NCI-H1436 treated with DMSO at 0.1 percent for 48 hours (cell line): Measurements from ENCODE around the gene CTTNBP2.

Source experiments
- DNase-seq: peaks from one replicate; lab custom pipeline; 2025; lab: John Stamatoyannopoulos, UW

Gene CTTNBP2

DNA sequence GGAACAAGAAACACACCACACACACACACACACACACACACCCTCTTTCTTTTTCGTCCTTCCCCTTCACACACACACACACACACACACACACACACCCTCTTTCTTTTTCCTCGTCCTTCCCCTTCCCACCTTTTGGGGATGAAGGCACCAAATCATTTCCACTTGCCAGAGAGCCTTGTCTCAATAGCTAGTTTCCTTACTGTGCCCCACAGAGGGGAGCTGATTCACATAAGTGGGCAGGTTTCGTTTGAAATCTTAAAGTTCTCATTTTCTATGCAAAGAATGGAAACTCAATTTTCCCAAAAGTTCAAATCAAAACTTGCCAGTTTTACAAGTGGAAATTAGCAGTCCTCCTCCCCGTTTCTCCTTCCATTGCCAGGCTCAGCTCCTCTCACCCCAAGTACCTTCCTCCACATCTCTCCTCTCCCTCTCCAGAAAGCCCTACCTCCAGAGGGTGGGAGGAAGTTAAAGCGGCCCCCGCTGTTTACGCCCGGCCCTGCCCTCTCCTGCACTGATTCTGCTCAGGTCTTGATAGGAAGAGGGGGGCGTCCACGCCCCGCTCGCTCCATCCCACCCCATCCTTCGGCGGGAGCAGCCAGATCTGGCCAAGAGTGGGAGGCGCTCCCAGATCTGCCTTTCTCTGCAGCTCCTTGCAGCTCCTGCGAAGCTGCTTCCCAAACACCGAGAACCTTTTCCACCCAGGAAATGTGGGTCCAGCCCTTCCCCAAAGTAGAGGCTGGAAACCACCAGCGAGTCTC is 1.3 kb downstream of the CTTNBP2 start:
- no peak for DNase-seq

DNA sequence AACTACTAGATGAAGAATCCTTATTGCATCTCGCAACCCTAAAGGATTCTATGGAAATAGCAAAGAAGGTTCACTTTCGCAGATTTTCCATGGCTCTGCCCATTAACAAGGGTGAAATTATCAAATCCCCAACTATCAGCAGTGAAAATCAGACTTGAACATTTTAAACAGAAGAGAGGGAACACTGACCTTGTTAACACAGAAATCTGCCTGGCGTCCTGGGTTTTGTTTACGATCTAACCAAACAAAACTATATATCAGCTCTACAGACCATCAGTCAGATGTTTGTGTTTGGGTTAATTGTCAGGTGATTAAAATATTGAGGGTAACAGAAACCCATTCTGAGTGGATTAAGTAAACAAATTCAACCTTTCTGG is 1.9 kb downstream of the CTTNBP2 start:
- no peak for DNase-seq

DNA sequence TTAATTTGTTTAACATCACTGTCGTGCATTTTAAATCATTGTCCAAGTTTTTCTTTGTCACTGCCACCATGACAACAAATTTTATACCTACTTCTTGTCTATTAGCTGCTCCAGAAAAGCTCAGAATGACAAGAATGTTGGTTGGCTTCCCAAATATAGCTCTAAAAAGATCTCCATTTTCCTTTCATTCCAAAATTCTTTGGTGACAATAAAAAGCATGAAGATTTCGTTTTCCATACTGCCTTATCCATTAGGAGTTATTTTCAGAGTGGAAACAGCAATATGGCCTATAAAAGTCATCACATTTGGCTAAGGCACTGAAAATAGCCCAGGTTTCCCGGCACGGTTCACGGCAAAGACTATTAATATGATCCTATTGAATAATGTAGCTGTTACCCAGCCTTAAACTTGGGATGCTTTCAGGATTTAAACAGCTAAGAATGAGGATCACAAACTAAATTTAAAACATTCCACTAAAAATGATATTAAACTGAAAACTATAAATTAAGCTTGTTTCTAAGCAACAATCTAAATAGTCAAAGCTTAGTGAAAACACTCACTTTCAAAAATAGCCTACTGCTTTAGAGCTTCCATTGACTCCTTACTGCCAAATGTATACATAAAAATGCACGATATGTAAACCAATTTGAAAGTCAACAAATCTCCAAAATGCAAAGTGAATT is 2.7 kb downstream of the CTTNBP2 start:
- DNase-seq: no peak

DNA sequence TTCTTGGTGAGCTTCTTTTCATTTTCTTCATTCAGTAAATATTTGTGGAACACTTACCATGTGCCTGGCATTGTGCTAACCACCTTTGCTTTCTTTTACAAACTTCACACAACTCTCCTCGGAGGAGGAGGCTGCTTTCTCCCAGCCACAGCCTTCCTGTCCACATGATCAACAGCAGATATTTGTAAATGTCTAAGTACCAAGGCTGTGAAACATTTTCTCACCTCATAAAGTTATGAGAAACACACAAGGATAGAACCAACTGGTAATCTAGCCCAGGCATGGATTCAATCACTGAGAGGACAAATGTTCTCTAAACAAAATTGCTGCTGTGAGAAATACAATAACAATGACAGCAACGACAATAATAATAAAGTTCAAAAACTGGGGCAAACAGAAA is 3.9 kb downstream of the CTTNBP2 start:
- no peak for DNase-seq

DNA sequence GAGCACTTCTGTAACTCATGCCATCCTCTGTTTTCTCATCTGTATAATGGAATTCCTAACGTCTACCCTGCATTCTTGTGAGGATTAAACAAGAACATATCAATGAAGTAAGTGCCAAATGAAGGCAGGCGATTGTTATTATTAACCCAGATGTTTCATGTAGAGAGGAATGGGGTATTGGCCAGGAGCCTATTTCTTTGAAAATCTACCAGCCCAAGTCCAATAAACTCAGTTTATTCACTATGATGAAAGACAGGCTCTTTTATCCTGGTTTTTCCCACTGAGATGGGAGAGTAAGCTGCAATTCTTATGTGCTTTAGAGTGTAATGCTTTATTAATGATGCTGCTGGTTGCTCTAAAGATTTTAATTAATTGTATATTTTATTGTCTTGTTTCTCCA is 9.6 kb downstream of the CTTNBP2 start:
- no peak for DNase-seq

DNA sequence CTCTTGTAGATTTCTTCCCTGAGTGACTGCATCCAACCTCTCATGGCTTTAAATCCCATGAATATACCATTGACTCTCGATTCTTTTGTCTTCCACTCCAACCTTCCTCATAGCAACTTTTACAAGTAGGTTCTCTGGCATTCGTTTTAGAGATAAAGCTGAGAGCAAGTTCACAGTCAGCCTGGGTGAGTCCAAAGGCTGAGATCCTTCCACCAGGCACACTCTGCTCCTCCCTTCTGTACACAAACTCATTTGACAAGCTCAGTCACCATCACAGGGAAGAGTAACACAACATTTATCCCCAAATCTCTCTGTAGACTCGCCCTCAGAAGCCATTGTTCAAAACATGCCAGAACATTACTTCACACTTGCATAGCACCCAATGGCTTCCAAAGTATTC is 10.9 kb downstream of the CTTNBP2 start:
- no peak for DNase-seq

DNA sequence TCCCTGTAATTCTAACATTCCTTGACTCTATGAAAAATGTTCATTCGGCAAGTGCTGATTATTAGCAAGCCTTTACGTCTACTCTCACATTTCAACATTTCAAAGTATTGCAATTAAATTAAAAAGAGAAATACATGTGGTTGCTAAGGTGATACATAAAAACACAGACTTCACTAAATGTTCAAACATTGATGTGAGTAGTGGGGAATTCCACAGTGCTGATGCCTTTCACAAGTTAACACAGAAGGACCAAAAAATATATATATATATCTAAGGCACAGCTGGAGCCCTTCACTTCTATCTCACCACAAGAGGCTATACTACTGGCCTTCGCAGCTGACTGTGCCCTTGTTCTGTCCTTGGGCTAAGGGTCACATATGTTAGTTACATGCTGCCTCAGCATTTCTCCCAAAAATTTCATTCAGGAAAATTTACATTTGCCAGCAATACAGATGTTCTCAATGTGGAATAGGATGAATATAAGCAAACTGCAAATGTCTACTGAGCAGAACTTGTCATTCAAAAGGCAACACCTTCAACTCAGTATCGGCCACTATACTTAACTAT is 13.9 kb downstream of the CTTNBP2 start:
- DNase-seq: no peak

DNA sequence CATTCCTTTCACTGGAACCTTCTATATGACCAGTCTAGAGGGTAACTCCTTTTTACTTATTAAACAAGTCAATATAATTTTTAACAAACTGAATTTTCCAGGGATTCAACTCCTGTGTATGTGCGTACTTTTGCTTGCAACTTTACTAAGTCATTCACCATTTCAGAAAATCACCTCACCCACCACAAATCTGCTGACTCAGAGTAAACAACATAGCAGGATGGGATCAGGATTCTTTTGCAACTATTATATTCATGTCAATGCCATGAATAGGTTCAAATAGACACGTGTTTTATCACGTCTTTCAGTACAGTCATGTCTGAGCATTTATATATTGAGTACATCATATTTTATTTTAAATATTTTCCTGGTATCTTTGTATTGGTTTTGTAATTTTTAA is 14.5 kb downstream of the CTTNBP2 start:
- no peak for DNase-seq

DNA sequence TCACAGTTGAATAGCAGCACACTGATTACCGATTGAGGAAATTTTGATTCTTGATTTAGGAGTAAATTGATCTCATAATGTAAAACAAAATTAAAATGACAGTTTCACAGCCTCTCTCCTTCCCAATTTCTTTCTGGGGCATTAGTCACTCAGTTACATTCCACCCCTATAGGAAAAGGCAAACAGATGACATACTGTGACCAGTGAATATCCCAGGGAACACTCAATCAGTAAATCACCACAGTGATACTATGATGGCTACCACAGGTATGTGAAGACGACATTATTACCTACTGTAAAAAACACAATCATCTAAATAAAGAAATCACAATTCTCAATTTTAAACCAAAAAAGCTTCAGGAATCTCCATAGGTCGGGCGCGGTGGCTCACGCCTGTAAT is 15.5 kb downstream of the CTTNBP2 start:
- no peak for DNase-seq

DNA sequence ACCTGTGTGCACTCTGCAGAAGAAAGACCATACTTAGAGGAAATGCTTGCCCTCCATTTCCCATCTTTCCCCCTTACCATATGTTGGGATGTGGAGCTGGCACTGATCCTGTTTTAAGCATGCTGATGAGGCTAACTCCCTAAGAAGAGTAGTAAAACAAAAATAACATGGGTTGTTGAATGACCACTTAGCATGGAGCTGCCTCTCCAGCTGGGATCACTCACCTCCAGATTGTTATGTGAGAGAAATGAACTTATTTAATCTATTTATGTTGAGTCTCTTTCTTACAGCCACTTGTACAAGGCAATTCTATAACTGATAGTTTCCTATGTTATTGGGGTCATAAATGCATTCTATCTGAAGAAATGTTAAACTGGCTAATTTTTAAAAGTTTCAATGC is 17.0 kb downstream of the CTTNBP2 start:
- no peak for DNase-seq

DNA sequence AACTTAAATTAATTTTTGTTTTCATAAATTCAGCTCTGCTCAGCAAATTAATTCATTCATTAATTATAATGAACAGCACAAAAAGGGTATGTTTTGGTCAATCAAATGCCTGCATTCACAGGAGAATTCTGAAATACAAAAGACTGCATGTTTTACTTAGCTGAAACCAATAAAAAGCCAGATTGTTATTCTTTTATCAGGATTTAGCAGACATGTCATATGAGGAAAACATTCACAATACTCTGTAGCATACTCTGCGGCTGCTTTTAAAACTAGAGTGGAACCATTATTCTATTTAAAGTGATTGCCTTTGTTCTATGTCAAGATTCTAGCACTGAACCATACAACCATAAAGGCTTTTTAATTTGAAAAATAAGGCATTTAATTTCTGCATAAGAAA is 19.1 kb downstream of the CTTNBP2 start:
- DNase-seq: no peak

DNA sequence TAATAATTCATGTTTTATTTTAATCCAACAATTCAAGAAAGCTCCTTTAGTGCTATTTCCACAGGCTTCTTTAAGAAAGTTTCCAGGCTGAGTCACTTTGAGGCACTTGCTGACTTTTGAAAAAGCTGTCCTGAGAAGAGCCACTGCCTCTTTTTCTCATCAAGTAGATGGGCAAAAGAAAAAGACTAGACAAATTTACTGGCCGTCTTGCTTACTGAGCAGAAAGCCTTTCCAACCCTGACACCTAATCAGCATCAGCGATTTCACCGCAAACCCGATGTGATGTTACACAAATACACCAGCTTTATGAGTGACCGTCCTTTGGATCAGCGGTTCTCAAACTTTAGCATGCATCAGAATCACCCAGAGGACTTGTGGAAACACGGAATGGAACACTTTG is 24.3 kb downstream of the CTTNBP2 start:
- DNase-seq: no peak

DNA sequence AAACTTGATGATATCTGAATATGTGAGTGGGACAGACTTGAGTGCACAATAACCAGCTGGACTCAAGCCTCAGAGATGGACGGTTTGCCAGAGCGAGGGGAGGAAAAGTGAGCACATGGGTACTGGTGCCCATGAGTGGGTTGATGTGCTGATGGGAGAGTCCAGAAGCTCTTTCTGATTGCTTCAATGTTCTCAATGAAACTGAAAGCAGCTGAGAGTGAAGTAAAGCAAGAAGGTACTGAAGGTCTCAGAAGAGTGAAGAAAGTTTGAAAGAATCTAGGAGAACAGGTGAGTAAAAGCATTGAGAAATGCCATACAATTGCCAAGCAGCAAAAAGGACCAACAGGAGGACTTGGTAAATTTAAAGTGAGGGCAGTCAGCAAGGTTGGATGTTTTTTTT is 28.6 kb downstream of the CTTNBP2 start:
- no peak for DNase-seq

DNA sequence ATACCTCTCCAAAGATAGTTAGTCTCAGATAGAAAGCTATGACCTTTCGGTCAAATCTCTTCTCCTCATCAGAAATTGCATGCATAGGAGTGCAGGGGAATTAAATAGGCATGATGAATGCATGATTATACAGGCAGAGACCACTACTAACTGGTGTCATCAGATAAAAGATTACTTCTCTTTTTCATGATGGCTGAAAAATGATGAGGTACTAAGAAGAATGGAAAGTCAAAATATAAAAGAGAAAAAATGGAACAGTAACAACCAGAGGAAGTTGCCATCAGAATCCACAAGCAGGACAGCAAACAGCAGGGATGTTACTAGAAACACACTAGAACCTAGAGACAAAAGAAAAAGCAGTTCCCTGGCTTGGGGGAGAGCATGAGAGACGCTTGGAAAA is 31.6 kb downstream of the CTTNBP2 start:
- DNase-seq: no peak

DNA sequence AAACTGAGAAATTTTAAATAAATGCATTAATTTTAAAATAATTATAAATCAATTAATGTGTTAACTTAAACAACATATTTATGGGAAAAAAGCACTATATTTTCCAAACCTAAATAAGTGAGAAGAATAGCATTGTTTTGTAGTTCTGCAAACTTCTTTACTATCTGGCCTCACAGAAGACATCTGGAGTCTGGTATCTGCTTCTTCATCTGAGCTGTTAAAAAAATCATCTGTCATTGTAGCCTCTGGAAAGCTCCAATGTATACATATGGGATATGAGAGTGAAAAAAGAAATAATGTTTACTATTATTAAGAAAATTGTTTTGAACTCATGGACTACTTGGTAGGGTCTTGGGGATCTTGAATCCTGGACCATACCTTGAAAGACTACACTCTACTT is 32.2 kb downstream of the CTTNBP2 start:
- DNase-seq: no peak

DNA sequence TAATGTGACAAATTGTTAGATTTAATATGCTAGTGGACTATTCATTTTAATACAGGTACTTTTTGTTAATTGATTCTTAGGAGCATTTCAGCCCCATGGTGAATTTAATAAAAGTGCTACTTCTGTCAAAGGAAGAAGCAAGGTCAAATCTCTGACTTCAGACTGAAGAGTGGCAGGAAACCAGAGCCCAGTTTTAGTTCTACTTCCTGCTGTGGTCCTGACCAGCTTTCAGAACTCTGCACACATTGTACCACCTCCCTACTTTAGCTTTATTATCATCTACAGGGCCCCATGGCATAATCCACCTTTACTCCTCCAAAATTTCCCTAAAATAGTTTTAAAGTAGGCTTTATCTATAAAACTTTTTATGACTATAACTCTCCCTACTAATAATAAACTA is 33.7 kb downstream of the CTTNBP2 start:
- DNase-seq: no peak

DNA sequence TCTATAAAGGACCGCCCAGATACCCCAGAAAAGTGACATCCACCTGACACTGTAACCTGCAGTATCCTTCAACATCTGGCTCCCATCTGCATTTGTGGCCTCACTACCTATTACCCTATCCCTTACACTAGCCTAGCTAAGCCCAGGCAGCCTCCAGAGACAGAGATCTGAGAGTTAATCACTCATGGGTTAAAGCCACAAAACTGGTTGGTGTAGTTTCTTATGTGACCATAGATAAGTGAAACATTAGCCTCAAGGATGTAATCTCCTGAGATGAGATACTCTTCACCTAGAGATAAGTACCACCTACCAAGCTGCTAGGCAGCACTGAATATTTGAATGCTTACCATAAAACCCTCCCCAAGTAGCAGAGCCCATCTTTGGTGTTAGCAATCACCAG is 35.4 kb downstream of the CTTNBP2 start:
- DNase-seq: no peak

DNA sequence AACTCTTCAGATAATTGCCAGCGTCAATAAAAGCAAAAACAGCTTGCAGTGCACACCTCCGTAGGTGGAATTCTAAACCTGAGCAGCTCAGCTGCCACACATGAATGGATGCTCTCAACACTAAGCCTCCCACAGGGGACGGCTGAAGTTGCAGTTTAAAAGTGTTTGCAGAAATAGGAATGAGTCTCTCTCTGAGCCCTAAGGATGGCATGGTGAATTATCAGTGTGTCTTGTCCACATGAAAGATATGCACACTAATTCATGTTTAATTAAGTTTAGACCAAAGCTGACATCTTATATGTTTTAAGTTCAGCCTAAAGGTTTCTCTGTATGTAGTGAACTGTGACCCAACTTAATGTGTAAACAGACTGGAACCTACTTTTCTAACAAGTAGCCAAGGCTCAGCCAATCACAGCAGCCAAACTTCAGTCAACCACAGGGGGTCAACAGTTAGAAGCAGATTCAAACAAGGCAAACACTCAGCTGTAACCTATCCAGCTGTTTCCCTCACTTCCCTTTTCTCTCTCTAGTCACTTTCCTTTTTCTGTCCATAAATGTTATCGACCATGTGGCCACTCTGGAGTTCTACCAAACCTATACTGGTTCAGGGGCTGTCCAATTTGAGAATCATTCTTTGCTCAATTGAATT is 38.1 kb downstream of the CTTNBP2 start:
- DNase-seq: no peak

DNA sequence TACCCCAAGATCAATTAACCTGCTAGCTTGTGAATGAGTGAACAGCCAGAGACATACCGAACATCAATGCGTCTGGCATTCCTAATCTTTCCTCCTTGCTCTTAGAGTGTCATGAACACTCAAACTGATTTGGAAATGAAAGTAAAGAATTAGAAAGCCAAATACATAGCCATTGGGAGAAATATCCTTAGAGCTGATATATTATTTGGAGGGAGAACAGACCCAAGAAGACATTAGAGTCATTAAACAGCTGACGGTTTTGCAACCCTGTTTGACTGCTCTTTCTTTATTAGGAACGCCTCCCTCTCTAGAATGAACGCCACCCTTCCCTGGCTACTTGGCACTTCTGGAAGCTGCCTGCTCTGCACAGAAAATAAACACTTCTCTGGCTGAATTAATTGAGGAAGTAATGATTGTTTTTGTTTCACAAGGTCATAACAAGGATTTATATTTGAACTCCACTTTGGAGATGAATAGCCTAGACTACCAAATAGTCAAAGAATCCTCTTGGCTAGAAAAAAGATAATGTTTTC is 42.8 kb downstream of the CTTNBP2 start:
- no peak for DNase-seq

DNA sequence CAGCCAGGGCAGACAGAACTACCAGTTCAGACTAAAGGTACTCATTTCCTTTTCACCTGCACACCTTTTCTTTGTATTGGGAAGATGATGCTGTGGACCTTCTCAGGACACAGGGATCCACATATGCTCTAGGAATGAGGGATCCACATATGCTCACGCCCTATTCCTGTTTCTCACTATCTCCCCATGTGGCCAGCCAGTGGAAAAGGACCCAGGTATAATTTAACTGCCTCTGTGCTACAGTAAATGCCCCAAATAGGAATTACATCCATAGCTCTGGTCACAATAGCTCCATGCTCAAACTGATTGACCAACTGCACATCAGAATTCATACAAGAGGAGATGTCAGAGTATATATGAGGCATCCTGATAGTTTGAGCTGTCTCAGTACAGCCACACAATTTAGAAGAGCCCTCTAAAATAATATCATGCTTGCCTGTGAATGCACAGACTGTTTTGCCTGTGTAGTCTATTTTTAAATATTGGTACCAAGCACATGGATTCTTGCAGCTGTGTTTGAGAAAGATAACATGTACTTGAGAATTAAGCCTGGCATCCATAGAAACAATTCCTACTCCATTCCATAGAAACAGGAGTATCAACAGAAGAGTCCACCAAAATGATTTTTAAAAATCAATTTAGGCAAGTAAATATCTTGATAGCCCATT is 43.7 kb downstream of the CTTNBP2 start:
- no peak for DNase-seq

DNA sequence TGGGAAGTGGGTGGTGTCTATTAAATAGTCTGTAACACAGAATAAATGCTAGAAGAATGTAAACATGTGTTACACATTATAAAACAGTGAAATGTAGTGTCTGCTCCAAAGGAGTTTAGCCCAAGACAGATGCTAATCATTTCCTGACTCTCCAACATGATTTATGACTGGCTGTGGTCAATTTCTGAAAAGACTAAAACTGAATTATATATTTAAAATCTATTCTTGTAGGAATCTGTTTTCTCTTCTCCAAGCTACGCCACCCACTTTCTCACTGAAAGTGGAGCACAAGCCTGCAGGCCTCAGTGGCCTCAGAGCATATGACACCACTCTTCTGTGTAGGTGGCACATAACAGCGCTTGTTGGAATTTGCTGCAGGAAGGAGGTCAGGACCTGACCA is 44.4 kb downstream of the CTTNBP2 start:
- DNase-seq: no peak

DNA sequence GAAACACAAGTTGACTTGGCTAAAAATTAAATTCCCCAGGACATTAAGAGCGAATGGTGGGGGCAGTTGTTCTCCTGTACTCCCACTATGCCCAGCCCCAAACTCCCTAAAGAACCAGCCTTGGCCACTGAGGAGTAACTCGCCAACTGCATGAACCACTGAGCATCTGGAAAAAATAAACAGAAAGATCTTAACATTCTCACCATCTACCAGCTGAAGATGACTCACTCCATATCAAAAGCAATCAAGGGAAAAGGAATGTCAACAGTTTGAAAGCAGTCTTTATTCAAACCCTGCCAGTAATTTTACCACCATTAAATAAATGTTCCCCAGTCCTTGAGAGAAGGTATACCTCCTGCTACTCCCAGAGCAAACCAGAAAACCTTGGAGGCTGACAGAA is 45.4 kb downstream of the CTTNBP2 start:
- DNase-seq: no peak
